ENCODE measurements around the gene MAPKAP1. TPM values are rescaled to one million over a fixed set of nuclear protein-coding genes. Genes with fewer than 3 reads are reported as not detected.

The MAPKAP1 gene
- total RNA-seq, 1 experiment from 2014 or later, result 147 TPM

DNA sequence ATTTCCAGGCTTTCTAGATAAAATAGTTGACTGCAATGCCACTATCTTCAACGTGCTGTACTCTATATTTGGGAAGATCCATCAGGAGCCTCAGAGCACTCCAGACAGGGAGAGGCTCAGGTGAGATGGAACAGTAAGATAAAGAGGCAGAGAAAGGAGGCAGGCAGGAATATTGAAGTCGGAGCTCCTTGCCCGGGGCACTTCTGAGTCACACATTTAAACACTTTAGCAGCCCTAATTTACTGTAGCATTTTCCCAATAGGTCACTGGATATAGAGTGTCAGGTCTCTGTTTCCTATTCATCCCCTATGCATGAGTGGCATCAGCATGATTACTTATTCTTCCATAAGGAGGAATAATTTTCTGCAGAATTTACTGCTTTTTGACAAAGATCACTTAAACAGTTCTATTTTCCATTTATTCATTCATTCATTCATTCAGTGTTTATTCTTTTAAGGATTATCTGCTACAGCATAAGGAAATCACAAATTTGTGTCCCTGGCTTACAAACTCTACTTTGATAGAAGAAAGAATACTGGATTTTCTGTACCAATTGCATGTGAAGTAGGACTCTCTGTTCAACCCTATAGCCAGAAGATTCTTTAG lies 170.7 kb downstream of the MAPKAP1 start:
- peak; percentile 48 for DNase-seq (ENCODE audit: low read depth)

DNA sequence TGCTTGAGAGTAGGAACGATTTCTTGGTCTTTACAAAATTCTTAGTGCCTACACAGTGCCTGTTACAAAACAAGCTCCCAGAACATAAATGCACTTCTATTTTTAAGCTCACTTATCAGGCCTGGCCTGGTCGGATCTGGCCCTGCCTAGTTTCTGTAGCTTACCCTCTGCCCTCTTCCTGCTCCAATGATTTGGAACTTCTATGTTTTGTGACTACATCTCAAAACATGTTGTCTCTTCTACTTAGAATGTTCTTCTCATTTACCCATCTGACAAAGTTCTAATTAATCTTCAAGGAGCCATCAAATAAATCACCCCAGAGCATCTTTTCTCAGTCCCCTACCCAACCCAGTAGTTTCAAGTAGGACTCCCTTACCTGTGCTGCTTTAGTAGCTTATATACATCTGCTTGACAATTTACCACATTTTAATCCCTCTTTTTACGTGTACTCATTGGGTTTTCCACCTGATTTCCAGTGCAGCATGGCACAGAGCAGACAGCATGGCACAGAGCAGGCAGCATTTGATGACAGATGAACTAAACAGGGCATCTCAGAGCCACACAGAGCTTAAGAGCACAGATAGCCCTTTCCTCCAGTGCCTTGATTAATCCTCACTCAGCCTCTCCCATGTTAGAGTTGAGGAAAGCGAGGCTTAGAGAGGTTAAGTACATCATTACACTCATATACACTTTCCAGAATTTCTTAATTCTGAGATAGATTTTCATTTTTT lies 171.9 kb downstream of the MAPKAP1 start:
- DNase-seq (ENCODE audit: low read depth), result no peak

DNA sequence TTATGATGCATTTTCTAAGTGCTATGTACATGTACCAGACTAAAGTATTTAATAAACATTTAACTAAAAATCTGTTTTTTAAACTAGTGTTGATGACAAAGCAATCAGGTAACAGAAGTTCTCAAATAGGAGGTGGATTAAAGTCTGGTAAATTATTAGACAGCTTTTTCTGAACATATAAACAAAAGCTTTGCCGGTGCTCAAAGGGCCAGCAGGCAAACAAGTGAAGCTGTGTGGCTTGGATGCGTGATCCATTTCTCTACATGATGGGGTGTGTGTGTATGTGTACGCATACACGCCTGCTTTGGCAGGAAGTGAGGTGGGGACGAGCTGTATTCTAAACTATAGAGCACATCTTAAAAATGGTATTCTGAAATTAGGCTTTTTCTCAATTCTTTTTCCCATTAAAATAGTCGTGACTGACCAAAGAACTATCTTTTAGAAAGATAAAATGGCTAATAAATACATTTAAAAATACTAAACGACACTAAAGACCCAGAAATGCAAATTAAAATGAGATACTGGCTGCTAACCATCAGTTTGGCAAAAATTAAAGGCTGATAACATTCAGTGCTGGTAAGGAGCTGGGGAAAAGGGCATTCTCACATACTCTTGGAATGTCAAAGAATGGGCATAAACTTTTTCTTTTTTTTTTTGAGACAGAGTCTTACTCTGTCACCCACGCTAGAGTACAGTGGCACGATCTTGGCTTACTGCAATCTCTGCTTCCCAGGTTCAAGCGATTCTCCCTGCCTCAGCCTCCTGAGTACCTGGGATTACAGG lies 174.0 kb downstream of the MAPKAP1 start:
- no peak for DNase-seq (ENCODE audit: low read depth)

DNA sequence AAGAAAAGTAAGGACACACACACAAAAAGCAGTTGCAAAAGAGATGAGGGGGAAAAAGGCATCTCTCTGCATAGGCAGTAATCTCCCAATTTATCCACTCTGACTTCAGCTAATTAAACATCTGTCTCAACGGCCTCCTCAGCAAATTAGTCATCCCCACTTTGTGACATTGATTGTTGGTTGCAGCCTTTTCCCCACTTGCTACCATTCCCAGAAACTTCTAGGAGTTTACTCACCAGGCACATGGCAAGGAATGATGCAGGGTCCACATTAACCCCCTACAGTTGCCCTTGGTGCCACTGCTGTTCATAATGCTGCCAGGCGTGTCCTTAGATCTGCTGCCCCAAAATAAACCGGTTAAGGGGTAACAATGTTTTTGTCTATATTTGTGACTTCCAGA lies 174.6 kb downstream of the MAPKAP1 start:
- DNase-seq (ENCODE audit: low read depth), result peak; percentile 49

DNA sequence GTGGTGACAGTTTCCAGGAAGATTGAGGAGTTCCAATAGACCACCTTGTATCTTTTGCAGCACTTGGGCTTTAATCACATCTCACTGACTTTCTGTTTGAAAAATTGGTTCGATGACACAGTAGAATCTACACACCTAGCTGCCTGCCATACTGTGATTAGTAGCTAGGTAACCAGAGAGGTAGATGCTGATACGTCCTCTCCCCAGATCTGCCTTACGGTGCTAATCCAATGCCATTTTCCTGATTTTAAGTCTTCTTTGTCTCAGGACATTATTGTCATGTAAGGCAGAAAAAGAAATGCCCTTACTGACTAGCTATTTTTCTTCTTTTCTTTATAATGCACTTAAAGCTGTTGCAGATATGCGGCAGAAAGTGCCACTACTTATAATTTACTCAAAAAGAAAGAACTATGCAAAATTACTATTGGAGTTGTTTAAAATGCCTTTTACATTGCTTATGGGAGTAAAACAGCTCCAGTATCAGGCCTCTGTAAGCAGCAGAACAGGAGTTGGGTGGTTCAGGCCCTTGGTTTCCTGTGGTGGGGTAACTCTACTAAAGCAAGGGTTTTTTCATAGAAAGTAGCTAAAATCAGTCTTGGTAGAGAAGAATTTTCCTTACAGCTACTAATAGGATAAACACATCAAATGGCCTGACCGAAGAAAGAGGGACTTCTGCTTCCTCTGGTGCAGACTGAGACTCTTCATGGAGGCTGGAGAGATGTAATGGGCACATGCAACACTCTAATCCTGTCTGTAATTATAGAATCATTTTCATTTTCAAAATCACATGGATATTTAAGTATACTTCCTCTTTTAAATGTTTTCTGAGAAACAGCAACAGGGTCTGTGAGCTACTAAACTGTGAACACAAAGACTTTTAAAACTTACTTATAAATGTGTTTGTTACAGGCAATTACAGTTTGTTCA lies 177.2 kb downstream of the MAPKAP1 start:
- no peak for DNase-seq (ENCODE audit: low read depth)

DNA sequence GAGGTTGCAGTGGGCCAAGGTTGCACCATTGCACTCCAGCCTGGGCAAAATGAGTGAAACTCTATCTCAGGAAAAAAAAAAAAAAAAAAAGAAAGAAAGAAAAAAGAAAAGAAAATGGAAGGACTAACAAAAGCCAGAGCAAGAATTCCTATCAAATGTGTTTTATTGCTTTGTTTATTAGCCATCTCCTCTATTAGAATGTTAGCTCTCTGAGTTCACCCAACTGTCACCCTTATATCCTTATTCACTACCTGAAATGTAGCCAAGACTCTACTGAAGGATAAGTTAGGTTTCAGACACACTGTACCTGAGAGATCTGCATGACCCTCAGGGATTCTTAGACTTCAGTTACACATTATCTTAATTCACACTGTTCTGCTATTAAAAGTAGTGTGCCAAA lies 177.9 kb downstream of the MAPKAP1 start:
- no peak for DNase-seq (ENCODE audit: low read depth)

DNA sequence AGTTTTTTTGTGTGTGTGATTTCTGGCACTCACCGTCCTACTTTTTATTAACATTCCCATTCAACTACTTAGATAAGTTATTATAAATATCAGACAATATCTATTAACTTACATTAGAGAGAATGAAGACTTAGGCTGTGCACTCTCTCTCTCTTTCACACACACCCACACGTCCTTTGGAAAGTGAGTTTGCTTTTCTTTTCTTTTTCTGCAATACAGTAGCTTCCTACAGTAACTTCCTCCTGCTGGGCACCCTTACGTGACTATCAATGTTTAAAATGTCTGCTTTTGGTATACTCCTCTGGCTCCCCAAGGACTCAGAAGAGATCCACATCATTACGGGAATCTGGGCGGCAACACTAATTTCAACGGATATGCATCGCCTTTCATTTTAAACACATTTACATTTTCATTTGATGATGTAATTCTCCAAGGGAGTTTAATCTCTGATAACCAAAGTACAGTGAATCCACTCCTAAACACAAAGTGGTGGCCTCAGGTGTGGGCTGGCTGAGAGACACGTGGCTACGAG lies 179.5 kb downstream of the MAPKAP1 start:
- DNase-seq (ENCODE audit: low read depth), result no peak

DNA sequence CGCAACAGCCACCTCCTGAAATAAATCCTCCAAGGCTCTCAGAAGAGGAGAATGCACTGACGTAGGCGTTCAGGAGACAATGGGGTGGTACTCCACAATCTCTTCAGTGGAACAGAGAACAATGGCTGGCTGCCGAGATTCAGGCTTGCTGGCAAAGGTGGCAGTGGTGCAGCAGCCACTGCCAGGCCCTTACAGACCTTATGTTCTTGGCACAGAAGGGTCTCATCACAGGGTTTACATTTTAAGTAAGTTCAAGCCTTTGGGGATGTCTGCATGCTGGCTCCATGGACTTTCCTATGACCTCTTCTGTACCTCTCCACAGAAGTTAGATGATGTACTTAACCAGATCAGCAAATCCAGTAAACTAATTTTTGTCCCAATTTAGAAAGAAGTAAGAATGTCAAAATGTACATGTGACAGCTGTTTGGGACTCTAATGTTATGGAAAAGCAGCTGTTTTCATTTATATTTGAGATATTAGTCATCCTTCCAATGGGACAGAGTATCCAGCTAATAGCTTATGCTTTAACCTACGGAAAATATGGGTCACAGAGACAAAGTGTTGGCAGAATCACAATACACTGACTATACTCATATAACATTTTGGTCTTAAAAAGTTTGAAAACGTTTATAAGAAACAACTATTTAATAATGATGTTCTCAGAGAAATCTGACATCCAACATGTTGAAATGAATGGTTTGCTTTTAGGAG lies 180.9 kb downstream of the MAPKAP1 start:
- DNase-seq (ENCODE audit: low read depth), result no peak

DNA sequence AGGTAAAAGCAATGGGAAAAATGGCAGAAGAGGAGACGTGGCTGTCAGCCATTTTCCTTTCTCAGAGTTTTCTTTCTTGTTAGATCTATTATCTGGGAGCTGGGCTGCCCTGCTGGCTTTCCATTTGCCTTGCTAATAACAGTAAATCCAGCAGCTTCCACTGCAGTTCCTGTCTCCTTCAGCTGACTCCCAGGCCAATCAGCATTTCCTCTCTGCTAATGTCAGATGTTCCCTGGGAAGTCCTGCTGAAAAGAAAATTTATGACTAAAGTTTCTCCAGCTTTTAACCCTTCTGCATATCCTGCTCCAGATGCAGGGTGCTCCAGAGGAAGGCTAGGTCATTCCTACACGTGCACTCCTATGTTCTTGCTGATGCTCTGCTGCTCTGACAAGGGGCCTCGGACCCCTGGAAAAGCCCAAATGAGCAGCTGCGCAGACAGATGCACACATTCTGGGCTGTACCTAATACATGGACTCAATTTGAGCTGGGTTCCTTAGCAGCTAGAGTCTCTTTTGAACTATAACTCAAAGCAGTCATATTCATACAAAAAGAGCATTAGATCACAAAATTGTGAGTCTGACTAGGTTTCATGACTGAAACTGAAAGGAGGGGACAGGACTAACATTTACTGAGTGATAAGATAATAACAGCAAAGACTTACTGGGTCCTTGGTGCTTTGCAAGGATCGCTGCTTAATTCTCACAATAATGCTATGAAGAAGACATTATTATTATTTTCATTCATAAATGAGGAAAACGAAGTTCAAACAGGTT lies 182.2 kb downstream of the MAPKAP1 start:
- DNase-seq (ENCODE audit: low read depth), result no peak

DNA sequence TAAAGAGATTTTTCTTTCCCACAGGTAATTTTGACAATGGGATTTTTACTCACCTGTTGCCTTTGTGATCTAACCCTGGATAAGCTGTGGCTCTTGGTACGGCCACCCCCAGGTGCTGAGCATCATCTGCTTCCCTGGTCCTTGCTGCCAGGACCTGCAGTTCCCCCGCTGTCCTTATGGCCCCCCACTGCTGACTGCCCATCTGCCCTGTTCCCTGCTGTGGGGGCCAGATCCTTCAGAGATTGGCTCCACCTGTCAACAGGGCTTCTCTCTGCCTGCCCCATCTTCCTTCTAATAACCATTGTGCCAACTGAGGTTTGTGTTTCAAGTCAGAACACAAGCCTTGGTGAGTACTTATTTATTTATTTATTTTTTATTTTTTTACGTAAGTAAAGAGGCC lies 183.3 kb downstream of the MAPKAP1 start:
- DNase-seq (ENCODE audit: low read depth), result no peak

DNA sequence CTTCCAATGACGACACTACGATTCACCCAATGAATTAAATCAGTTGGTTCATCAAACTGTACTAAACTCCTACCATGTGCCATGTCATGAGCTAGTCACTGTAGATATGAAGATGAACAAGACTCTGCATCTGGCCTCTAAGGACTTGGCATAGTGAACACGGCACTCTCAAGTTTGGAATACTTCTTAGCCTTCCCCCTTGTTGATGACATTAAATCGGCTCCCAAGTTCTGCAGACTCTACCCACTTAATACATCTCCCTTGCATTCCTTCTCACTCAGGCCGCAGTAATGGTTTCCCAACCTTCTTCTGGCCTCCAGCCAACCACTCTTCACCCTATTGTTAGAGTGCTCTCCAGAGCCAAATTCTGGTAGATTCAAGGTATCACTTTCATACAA lies 184.7 kb downstream of the MAPKAP1 start:
- peak; percentile 77 for DNase-seq (ENCODE audit: low read depth)

DNA sequence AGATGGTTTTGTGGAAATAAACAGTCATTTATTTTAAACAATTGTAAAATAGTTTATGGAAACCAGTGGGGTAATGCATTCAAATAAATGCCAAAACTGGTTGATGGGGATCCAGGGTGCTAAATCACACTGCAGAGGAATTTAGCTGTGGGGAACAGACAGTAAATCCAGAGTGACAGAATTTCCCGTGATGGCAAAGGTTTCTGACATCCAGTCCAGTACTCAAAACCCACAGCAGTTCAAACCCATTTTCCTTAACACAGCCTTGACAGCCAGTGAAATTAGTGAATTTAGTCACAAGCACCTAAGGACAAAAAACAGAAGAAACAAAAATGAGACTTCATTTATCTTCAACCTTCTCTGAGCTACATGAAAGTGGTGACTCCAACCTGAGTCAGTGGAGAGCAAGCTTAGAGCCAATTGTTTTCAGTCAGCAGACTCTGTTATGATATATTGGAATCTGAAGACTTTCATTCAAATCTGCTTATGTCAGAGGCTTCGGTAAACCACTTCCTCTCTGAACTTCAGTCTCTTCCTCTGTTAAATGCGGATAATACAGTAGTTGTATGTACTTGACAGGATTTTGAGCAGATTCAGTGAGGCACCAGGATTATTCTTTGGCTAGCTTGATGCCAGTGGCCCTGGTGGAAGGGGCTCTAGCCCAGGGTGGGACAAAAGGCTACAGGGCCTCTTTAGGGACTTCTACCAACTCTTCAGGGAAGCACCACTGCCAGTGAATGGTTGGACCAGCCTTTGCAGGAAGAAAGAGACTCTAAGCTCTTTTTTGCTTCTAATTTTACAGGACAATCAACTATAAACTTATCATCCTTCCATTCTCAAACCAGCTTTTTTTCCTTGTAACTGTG lies 185.3 kb downstream of the MAPKAP1 start:
- peak; percentile 94 for DNase-seq (ENCODE audit: low read depth)

DNA sequence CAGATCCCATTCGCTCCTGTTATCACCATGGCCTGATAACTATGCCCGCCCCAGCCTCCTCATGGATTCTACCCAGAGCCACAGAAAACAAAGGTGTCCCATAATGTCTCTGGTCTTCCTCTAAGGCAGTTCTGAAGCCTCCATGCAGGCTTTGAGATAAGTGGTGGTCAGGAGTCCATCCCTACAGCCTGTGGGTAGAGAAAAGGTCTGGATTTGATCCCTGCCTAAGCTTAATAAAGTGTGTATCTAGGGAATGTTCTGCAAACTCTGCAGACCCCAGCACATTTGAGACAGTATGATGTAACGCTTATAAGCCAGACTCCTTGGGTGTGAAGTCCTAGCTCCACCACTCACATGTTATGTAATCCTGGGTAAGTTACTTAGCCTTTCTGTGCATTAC lies 187.3 kb downstream of the MAPKAP1 start:
- no peak for DNase-seq (ENCODE audit: low read depth)

DNA sequence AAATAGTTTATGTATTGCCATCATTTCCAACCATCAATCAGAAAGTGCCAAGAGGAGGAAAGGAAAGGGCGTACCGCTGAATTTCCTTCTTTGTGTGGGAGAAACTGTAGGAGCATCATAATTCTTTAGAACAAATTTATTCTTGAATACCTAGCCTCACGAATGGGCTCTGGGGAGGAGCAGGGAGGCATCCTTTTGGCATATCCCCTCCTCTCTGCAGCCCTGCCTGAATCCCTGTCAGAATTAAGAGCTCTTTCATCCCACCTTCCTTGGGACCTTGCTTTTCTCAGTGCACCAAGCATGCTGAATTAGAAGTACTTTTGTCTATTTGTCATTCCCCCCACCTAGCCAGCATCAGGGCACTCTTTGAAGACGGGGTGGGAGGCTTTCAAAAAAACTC lies 189.4 kb downstream of the MAPKAP1 start:
- DNase-seq (ENCODE audit: low read depth), result no peak

DNA sequence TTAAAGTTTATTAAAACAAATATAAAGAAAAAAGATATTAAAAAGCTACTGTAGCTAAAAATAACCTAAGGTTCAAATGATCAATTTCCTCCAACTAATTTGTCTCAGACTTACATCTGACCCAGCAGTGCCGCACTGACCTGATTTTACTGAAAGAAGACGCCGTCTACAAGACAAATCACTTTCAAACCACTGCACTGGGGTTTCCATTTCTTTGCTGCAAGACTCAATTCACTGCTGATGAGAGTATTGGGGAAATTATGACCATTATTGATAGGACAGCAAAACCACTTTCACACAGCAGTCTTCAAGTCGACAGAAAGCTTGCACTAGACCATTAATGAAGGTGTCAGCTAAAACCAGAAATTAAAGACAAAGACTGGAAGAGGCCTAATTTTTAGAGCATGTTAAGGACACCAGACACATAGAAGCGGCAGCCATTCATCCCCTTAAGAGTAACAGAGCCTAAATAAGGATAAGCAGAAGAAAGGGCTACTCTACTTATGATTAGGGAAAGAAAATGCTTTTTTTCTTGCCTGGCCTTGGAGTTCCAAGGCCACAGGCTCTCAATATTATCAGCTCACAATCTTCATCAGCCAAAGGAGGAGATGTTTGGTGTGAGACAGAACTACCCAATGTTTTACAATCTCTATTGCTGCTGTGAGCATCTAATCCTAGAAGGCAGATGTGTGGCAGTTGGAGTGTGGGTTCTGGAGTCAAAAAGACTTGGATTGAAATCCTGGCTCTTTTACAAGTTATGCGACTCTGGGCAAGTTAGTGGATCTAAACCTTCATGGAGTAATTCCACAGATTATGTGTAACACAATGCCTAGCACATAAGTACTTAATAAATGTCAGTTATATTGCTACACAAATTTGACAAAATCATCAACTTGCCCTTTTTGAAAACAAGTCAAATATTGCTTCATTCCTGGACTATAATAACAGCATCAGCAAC lies 190.7 kb downstream of the MAPKAP1 start:
- DNase-seq (ENCODE audit: low read depth), result no peak

DNA sequence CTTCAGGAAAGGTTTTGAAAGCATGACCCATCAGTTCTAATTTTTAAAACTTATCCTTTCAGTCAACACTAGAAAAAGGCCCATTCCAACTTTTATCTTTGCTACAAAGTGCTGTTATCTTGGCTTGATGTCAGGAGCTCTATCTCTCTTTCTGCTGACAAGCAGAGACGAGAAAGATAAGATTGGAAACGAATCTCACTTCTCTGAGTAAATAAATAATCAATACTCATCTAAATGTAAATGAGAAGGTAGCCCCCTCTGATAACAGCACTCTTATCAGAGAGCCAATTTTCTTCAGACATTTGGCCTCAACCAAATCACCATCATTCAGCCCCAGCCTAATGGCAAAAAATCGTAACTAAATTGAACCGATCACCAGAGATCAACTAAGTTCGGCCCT lies 191.7 kb downstream of the MAPKAP1 start:
- DNase-seq (ENCODE audit: low read depth), result no peak

DNA sequence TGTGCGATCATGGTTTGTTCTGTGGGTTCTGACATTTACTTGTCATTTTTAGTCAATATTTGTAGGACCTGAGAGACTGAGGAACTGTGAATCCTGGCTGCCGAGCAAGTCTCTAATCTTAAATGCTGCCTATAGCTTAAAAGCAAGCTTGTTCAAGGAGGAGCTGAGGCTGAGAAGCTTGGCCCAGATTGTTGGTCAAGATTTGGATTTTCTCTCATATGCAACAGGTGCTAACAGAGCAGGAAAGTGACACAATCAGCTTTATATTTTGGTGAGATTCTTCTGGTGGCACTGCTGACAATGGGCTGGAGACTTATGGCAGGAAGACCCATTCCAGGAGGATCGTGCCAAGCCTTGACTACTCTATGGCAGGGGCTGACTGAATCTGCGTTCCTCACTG lies 192.5 kb downstream of the MAPKAP1 start:
- DNase-seq (ENCODE audit: low read depth), result no peak
